ENCODE data around the gene NKAPL.

The NKAPL gene

DNA sequence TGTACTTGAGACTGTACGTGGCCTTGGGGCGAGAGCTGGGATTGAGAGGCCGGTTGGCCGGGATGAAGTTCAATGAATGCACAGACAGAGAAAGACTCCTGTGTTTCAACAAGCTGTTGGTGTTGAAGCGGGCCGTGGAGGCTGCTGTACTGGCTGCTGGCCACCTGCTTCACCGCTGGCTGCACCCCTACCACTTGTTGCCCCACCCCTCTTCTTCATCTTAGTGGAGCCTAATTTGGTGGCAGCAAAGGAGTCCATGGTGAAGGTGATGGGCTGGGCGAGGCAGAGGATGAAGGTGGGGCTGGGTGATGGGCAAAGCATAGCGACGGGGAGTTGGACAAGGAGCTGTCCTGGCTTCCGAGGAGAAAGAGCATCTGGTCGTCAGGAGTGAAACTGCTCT is 41.2 kb upstream of the NKAPL start:
- H3K9ac ChIP-seq (ENCODE audit: low read length): no peak overlapping the region
- no peak overlapping the region for H2AFZ ChIP-seq (ENCODE audit: low read length)
- H3K9me3 ChIP-seq (ENCODE audit: low read length): no peaks in the 10 kb centered on the region
- H4K20me1 ChIP-seq (ENCODE audit: insufficient read depth, low read length): no peaks in the 10 kb centered on the region
- TF ChIP-seq EZH2 (IDR thresholded peaks at IDR 0.05; ENCODE audit: borderline replicate concordance, low read length): no peak
- TF ChIP-seq, protein P1, sequence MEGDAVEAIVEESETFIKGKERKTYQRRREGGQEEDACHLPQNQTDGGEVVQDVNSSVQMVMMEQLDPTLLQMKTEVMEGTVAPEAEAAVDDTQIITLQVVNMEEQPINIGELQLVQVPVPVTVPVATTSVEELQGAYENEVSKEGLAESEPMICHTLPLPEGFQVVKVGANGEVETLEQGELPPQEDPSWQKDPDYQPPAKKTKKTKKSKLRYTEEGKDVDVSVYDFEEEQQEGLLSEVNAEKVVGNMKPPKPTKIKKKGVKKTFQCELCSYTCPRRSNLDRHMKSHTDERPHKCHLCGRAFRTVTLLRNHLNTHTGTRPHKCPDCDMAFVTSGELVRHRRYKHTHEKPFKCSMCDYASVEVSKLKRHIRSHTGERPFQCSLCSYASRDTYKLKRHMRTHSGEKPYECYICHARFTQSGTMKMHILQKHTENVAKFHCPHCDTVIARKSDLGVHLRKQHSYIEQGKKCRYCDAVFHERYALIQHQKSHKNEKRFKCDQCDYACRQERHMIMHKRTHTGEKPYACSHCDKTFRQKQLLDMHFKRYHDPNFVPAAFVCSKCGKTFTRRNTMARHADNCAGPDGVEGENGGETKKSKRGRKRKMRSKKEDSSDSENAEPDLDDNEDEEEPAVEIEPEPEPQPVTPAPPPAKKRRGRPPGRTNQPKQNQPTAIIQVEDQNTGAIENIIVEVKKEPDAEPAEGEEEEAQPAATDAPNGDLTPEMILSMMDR (IDR thresholded peaks at IDR 0.05; ENCODE audit: low read length): no peak
- H3K79me2 ChIP-seq (ENCODE audit: insufficient read depth, low read length): no peaks in the 10 kb centered on the region
- H3K9me2 ChIP-seq (ENCODE audit: low read depth, low read length): no peaks in the 10 kb centered on the region
- H3K27ac ChIP-seq (ENCODE audit: low read depth, low read length, poor library complexity, severe bottlenecking): no peak overlapping the region
- H3K4me2 ChIP-seq (ENCODE audit: low read length): peak overlapping the region; percentile 75; the same call in 1 of the 2 replicates
- no peaks in the 10 kb centered on the region for H3K36me3 ChIP-seq (ENCODE audit: insufficient read depth, low read length)
- H3K4me3 ChIP-seq (ENCODE audit: low read depth, low read length, poor library complexity, severe bottlenecking): peak overlapping the region; percentile 66
- H3K27me3 ChIP-seq (ENCODE audit: insufficient read depth, low read length): no peaks in the 10 kb centered on the region
- H3F3A ChIP-seq (ENCODE audit: insufficient read depth, low read length): no peaks in the 10 kb centered on the region
- H3K4me1 ChIP-seq (ENCODE audit: insufficient read depth, low read length, severe bottlenecking): peaks cover 24% of the 10 kb centered on the region

DNA sequence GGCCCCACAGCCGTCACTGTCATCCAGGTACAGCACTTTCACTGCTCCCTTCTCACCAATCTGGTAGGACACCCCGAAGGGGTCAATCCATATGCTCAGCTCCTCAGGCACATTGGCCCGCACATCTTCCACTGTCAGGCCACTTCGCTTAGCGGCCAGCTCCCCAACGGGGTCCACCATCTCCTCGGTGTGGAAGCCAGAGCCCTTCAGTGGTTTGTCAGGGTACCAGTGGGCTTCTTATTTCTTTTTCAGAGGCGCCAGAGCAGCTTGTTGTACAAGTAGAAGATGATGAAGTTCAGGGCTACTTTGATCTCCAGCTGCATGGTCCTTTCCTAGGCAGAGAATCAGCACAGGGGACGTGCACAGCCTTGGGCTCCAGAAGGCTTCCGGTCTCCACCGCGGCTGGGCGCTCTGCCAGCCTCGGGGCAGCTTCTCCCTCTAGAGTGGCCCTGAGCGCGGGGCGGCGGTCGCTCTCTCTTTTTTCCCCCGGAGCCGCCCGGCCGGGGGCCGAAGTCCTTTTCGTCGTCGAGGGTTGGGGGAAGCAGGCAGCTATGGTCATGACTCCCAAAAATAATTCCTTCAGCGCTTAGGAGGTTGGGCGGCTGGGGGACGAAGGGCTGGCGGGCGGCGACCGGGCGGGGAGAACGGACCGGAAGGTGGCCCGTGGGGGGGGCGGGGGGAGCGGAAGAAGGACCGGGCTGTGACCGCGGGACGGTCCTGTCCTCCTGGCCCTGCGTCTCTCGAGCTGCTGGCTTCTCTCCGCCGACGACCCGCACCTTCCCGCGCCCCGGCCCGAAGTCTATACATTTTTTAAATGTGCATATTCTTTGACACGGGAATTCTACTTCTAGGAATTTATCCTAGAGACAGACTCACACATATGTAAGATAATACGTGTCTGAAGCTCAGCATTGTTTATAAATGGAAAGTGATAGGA is 40.5 kb upstream of the NKAPL start:
- H3F3A ChIP-seq (ENCODE audit: insufficient read depth, low read length): no peaks in the 10 kb centered on the region
- H3K36me3 ChIP-seq (ENCODE audit: insufficient read depth, low read length): no peaks in the 10 kb centered on the region
- no peaks in the 10 kb centered on the region for H3K27me3 ChIP-seq (ENCODE audit: insufficient read depth, low read length)
- H3K79me2 ChIP-seq (ENCODE audit: insufficient read depth, low read length): no peaks in the 10 kb centered on the region
- peak overlapping the region; percentile 87; the same call in 1 of the 2 replicates for H2AFZ ChIP-seq (ENCODE audit: low read length)
- no peak overlapping the region for H3K27ac ChIP-seq (ENCODE audit: low read depth, low read length, poor library complexity, severe bottlenecking)
- peaks cover 21% of the 10 kb centered on the region for H3K4me1 ChIP-seq (ENCODE audit: insufficient read depth, low read length, severe bottlenecking)
- H3K4me3 ChIP-seq (ENCODE audit: low read depth, low read length, poor library complexity, severe bottlenecking): peak overlapping the region; percentile 66
- TF ChIP-seq EZH2 (IDR thresholded peaks at IDR 0.05; ENCODE audit: borderline replicate concordance, low read length): no peak
- TF ChIP-seq, protein P1 (IDR thresholded peaks at IDR 0.05; ENCODE audit: low read length): no peak
- peak overlapping the region; percentile 66 for H3K9ac ChIP-seq (ENCODE audit: low read length)
- H4K20me1 ChIP-seq (ENCODE audit: insufficient read depth, low read length): no peaks in the 10 kb centered on the region
- H3K4me2 ChIP-seq (ENCODE audit: low read length): peak overlapping the region; percentile 75
- H3K9me2 ChIP-seq (ENCODE audit: low read depth, low read length): no peaks in the 10 kb centered on the region
- no peaks in the 10 kb centered on the region for H3K9me3 ChIP-seq (ENCODE audit: low read length)

DNA sequence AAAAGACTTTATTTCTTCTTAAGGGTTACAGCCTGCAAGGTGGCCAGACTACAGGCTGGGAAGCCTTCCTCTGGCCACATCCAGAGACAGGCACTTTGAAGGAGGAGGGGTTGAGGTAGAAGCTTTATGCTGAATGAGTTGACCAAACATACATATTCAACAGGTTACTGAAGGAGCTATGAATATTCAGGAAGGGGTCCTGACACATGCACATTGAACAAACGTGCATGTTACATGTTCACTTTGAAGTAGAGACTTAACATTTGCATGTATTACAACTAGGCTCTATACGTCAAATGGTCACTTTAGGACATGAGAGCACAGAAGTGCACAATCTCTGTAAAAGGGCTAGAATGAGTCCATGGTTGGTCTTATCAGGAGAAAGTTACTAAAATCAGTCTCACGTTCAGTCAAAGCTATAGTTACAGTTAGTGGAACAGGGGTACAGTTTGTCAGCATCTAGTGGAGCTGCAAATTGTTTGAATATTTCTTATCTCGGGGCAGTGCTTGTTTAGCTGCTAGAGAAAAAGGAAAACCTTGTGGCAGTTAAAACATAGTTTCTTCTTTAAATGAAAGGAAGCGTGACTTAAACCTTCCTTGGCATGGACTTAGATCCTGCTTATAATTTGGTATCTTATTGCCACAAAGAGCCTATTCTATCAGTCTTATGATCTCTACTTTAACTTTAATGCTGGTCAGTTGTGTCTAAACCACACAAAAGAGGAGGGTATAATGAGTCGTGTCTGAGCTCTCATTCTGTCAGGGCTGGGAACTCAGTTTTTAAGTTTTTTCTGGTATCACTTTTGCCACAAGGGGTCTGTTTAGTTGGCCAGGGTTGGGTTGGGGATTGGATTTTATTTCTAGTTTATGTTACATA is 38.6 kb upstream of the NKAPL start:
- no peaks in the 10 kb centered on the region for H3K79me2 ChIP-seq (ENCODE audit: insufficient read depth, low read length)
- no peaks in the 10 kb centered on the region for H3K9me3 ChIP-seq (ENCODE audit: low read length)
- H3K4me2 ChIP-seq (ENCODE audit: low read length): 0 out of 2 replicates have a peak overlapping the region, but pooled peaks have one; percentile 8
- H3K36me3 ChIP-seq (ENCODE audit: insufficient read depth, low read length): no peaks in the 10 kb centered on the region
- H3F3A ChIP-seq (ENCODE audit: insufficient read depth, low read length): no peaks in the 10 kb centered on the region
- H3K9ac ChIP-seq (ENCODE audit: low read length): no peak overlapping the region
- H2AFZ ChIP-seq (ENCODE audit: low read length): no peak overlapping the region
- H4K20me1 ChIP-seq (ENCODE audit: insufficient read depth, low read length): no peaks in the 10 kb centered on the region
- TF ChIP-seq, protein P1 (IDR thresholded peaks at IDR 0.05; ENCODE audit: low read length): no peak
- no peak for TF ChIP-seq EZH2 (IDR thresholded peaks at IDR 0.05; ENCODE audit: borderline replicate concordance, low read length)
- peaks cover 32% of the 10 kb centered on the region for H3K4me1 ChIP-seq (ENCODE audit: insufficient read depth, low read length, severe bottlenecking)
- no peak overlapping the region for H3K4me3 ChIP-seq (ENCODE audit: low read depth, low read length, poor library complexity, severe bottlenecking)
- no peaks in the 10 kb centered on the region for H3K9me2 ChIP-seq (ENCODE audit: low read depth, low read length)
- H3K27ac ChIP-seq (ENCODE audit: low read depth, low read length, poor library complexity, severe bottlenecking): no peak overlapping the region
- no peaks in the 10 kb centered on the region for H3K27me3 ChIP-seq (ENCODE audit: insufficient read depth, low read length)
